Neural crest cell (in vitro differentiated cells): ENCODE measurements around the gene TMEM269. TPM values are rescaled to one million over a fixed set of nuclear protein-coding genes. Genes with fewer than 3 reads are reported as not detected.

Experiments used
- DNase-seq: peaks from one replicate; pipeline ENCODE4 v3.0.0; 2021; ENCODE audit warnings: low read depth, mixed read lengths, low spot score
- H3K27ac Mint-ChIP-seq: one replicate; pipeline ENCODE4 v1.8.0; 2021; ENCODE audit warnings: mild to moderate bottlenecking, mixed read lengths; ENCODE audit not compliant: unreplicated experiment
- H3K27me3 Mint-ChIP-seq: 2 replicates; pipeline ENCODE4 v1.8.0; 2021; ENCODE audit warnings: low read depth, mild to moderate bottlenecking, mixed read lengths
- H3K36me3 Mint-ChIP-seq: 2 replicates; pipeline ENCODE4 v1.8.0; 2021; ENCODE audit warnings: low read depth, mild to moderate bottlenecking, mixed read lengths
- H3K4me1 Mint-ChIP-seq: 2 replicates; pipeline ENCODE4 v1.8.0; 2021; ENCODE audit warnings: mixed read lengths
- H3K4me3 Mint-ChIP-seq: one replicate; pipeline ENCODE4 v1.8.0; 2021; ENCODE audit warnings: mild to moderate bottlenecking, mixed read lengths
- H3K9me3 Mint-ChIP-seq: 2 replicates; pipeline ENCODE4 v1.8.0; 2021; ENCODE audit warnings: mixed read lengths
- CTCF ChIP-seq: fragments of 200-600 bp; sonication (generic); conservative IDR thresholded peaks from 2 replicates; pipeline ENCODE4 v1.5.0; 2021; ENCODE audit warnings: antibody characterized with exemption, mild to moderate bottlenecking
- total RNA-seq: library from RNA; stranded (reverse); gene quantifications from 2 replicates; pipeline ENCODE4 v1.2.1, GENCODE V29; 2021

Gene TMEM269
- total RNA-seq, 1 donor from 2014 or later, result 0.70 TPM

DNA sequence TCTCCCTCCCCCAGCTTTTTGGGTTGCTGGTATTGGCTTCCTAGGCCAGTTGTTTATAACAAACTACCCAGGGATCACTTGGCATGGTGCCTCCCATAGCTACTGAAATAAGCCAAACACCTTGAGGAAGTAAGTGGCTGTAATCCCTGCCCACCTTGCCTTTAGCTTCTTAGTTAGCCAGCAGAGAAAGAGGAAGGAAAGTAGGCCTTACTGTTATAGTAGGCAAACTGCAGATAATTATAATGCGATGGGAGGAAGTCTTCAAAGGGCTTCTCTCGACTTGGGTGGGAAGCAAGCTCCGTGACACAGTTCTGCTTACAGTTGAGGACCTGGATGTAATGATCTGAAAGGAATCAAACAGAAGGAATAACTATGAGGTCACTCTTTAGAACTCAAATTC lies 26.1 kb upstream of the TMEM269 start:
- H3K4me3 Mint-ChIP-seq, result no peak overlapping the region

GRCh38 chr1:42759114-42759513 lies 25.7 kb upstream of the TMEM269 start:
- no peaks in the 10 kb centered on the region for H3K9me3 Mint-ChIP-seq
- no peak overlapping the region for H3K4me3 Mint-ChIP-seq
- TF ChIP-seq CTCF, result no peak
- peaks cover 18% of the 10 kb centered on the region for H3K36me3 Mint-ChIP-seq
- no peak for DNase-seq
- H3K27ac Mint-ChIP-seq, result no peak overlapping the region
- no peaks in the 10 kb centered on the region for H3K27me3 Mint-ChIP-seq
- peaks cover 8% of the 10 kb centered on the region for H3K4me1 Mint-ChIP-seq

More for the DNA sequence above, 26.1 kb upstream of the TMEM269 start:
- H3K36me3 Mint-ChIP-seq, result peaks cover 22% of the 10 kb centered on the region
- H3K4me1 Mint-ChIP-seq, result peaks cover 8% of the 10 kb centered on the region
- H3K27me3 Mint-ChIP-seq, result no peaks in the 10 kb centered on the region
- TF ChIP-seq CTCF, result no peak
- no peak overlapping the region for H3K27ac Mint-ChIP-seq
- no peaks in the 10 kb centered on the region for H3K9me3 Mint-ChIP-seq
- DNase-seq, result no peak

DNA sequence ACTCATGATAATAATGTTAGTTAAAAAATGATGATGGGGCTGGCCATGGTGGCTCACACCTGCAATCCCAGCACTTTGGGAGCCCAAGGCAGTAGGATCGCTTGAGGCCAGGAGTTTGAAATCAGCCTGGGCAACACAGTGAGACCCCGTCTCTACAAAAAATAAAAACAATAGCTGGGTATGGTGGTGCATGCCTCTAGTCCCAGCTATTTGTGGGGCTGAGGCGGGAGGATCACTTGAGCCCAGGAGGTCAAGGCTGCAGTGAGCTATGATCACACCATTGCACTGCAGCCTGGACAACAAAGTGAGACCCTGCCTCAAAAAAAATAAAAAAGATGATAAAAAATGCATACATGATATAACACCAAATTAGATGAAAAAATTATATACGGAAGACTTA lies 23.2 kb upstream of the TMEM269 start:
- DNase-seq, result no peak
- Mint-ChIP-seq H3K27me3 (no peaks in the 10 kb centered on the region), H3K36me3 (peaks cover 6% of the 10 kb centered on the region), H3K4me1 (peaks cover 8% of the 10 kb centered on the region), H3K27ac (no peak overlapping the region), H3K4me3 (no peak overlapping the region), H3K9me3 (no peaks in the 10 kb centered on the region)
- no peak for TF ChIP-seq CTCF

DNA sequence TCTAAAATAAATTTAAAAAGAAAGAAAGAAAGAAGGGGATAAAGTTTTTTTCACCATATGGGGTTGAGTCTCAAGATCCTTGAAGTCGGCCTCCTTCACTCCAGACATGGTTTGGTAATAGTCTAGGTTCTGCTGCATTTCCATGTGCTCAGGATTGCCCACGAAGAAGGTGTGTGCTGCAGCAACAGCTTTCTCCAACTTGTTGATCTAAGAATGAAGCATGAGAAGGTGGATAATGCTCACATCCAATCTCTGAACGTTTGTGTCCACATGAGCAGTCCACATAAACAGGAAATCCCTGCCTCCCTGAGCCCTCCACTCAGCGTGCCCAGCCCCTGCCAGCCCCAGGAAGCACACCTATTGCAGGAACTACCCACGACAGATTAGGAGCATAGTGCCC lies 22.5 kb upstream of the TMEM269 start:
- peaks cover 4% of the 10 kb centered on the region for H3K36me3 Mint-ChIP-seq
- peak overlapping the region; percentile 15 for H3K4me3 Mint-ChIP-seq
- TF ChIP-seq CTCF, result no peak
- H3K9me3 Mint-ChIP-seq, result no peaks in the 10 kb centered on the region
- peaks cover 4% of the 10 kb centered on the region for H3K4me1 Mint-ChIP-seq
- no peaks in the 10 kb centered on the region for H3K27me3 Mint-ChIP-seq
- no peak for DNase-seq
- peak overlapping the region; percentile 83 for H3K27ac Mint-ChIP-seq

DNA sequence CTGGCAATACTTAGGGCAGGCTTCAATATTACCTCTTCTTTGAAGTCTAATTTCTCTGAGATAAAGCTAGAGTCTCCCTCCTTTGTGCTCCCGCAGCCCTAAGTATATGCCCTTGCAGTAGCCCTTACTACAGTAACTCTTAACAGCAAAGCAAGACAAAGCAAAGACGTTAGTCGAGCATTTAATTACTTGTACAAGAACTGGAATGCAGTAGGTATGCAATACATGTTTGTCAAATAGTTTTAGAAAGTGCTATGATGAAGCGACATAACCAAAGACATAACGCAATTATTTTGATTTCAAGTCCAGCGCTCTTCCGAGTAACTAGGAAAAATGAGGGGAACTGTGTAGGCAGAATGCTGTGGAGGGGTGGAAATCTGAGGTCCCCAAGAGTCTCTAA lies 19.5 kb upstream of the TMEM269 start:
- Mint-ChIP-seq H3K27ac (no peak overlapping the region), H3K36me3 (no peaks in the 10 kb centered on the region), H3K4me1 (peaks cover 22% of the 10 kb centered on the region), H3K4me3 (no peak overlapping the region), H3K9me3 (no peaks in the 10 kb centered on the region), H3K27me3 (no peaks in the 10 kb centered on the region)
- no peak for TF ChIP-seq CTCF
- DNase-seq, result no peak
